PC-9 (cell line): ENCODE data around the gene ADAM30.

ENCODE experiments used
- CTCF ChIP-seq: fragments of 200-600 bp; sonication (generic); conservative IDR thresholded peaks from 2 replicates; pipeline ENCODE4 v1.6.1; 2017; ENCODE audit warnings: mixed run types, antibody characterized with exemption, mild to moderate bottlenecking, moderate library complexity
- EZH2 ChIP-seq: fragments of 200-600 bp; sonication (generic); IDR thresholded peaks from 2 replicates; pipeline ENCODE4 v1.8.0; 2017; ENCODE audit warnings: antibody characterized with exemption, low read depth

- no peak for TF ChIP-seq CTCF
- no peak for TF ChIP-seq EZH2
Measured at GRCh38 chr1:119941392-119941791, 45.1 kb upstream of the ADAM30 start.
